Measurements from ENCODE around the gene WNK4. TPM values are rescaled to one million over a fixed set of nuclear protein-coding genes. Genes with fewer than 3 reads are reported as not detected.
A peak's percentile ranks its signal among the peaks of the same experiment; 100 is the strongest.

Gene WNK4
- polyA plus RNA-seq, 4 donors, result 11.3 to 14.7 (median 12.2) TPM

DNA sequence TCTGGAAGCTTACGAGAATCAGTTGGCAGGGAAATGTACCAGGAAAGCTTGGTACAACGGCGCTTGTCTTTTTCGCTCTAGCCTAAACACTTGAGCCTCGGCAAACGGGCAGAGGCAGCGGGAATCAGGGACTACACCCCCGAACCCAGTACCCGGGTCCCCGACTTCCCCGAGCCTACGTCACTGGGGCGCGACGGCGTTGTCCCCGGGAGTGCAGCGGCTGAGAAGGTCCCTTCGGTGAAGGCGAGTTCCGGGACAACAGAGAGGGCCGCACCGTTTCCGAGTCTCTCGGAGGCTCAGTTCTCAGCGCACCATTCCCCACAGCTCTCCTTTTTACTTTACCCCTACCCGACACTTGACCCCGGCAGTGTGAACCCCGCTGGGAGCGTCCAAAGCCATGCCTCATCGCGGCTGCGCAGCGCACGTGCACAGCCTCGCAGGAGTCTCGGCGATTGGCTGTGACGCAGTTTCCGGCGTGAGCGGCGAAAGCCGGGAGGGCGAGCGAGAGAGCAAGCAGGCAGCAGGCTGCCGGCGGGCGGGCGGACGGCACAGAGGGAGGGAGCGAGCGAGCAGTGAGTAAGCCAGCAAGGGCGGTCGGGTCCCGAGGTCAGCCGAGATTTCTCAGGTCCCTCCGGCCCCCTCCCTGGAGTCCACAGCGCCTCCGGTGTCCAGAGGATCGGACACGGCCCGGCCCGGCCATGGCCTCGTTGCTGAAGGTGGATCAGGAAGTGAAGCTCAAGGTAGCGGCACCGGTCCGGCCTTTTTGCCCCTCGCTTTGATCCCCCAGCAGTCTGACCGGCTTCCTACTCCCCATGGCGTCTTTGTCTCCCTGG, 52.7 kb downstream of the WNK4 start, which contains the start of gene PSME3:
Gene PSME3, plus strand, starts transcription at position 464 of the 833 bp plus-strand sequence. Its CDS starts 235 bp downstream, at position 699.
- peak; percentile 77 to 92 (median 80) for DNase-seq (ENCODE audit: low read depth in 4 of 4, low spot score in 3 of 4)

DNA sequence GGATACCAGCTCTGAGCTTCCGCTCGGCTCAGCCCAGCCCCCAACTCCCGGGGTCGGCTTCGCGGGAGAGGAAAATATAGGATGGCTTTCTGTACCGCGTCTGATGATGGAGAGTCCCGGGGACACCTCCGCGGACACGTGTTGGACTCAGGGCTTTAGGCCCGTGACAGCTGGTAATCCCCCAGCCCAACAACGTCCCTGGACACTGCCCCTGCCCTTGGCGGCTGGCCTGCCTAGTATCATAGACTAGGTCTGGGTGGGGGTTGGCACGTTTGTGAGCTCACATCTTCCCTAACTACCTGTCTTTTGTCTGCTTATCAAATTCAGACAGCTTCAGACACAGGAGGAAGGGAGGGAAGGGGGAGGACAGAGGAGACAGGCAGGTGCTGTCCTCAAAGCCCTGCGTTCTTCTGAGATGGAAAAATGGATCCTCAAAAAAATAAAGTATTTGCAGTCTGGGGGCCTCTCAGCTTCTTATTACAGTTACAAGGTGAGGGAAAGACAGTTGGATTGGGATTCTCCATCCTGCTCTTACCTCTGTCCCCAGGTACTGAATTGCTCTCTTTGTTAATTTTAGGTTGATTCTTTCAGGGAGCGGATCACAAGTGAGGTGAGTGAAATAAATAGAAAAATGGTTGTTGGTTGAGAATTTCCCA, 53.5 kb downstream of the WNK4 start:
- DNase-seq (ENCODE audit: low read depth in 4 of 4, low spot score in 3 of 4), result no peak

DNA sequence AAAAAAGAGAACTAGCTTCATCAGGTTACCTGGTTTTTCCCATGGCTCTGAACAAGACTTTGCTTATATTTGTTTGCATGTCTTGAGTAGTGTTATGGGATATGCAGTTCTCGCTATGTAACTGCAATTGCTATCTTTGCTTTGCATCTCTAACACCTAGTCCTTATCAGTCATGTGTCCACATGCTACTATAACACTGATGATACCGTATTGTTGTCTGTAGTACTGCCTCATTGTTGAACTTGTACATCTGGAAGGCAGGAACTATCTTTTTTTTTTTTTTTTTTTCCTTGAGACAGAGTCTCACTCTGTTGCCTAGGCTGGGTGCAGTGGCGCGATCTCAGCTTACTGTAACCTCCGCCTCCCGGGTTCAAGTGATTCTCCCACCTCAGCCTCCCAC, 55.3 kb downstream of the WNK4 start:
- no peak for DNase-seq (ENCODE audit: low read depth in 4 of 4, low spot score in 3 of 4)

DNA sequence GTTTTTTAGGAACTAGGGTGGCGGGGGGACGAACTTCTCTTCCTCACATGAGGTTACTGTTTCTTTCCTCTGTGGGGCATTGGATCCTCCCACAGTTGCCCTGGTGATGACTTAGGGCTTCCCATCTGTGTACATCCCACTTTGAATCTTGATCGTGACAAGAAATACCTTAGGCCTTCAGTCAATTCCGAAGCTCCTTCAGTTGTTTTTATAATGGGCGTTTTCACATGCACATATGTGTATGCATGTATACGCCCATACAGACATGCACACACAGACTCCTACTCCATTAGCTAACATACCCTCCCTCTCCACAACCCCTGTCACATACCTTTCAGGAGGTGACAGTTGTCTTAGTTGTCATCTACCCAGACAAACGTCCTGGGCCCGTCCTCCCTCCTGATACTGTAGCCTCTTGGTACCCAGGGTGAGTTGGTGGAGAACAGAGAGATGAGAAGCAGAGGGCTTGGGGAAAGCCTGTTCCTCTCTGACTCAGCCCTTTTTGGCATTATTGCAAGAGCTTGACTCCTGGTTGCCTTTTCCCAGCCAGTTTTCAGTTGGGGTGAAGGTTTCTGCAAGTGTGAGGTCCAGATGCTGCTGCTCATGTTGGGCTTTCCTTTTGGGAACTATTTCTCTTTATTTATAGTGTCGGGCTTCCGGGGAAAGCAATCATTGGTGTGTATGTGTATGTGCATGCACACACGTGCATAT, 61.7 kb downstream of the WNK4 start:
- DNase-seq (ENCODE audit: low read depth in 4 of 4, low spot score in 3 of 4), result no peak

DNA sequence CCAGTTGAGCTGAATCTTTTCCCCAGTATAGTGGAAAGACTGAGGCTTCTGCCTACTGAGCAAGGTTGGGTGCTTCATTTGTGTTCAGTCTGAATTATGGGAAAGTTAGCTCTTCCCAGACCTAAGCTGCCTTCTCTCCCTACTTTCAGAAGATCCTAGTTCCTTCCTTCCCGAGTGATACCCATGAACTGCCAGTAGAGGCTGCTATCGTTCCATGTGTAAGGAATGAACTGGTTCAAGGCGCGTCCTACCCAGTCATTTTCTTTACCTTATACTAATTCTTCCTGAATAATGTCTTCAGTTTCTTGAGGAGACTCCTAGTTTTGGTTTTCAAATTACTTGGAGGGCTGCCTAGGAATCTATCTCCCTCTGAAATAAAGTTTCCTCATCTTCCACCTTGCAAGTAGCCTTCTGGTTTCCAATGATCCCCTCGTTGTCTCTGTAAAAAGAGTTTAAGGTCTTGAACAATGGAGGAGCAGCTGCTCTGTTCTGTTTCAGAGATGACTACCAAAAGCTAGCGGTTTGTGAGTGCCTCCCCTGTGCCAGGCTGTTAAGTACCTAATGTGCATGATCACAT, 63.0 kb downstream of the WNK4 start:
- DNase-seq (ENCODE audit: low read depth in 4 of 4, low spot score in 3 of 4), result no peak

DNA sequence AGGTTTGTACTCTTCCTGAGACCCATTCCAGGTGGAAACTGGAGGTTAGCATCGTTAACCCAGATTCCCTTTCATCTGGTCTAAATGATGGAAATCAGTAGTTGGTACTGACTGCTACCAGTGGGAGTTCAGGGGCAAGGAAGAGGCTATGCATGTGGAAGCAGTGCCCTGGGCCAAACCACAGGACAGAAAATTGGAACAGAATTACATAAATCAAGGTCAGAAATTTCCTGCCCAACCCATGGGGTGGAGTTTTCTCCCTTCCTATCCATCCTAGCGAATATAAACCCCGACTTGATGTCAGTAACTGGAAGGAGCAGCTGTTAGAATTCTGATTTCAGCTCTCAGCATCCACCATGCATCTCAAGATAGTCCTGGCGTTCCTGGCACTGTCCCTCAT, 63.9 kb downstream of the WNK4 start, which contains the start of gene AOC2:
Gene AOC2, plus strand, starts transcription at position 310 of the 400 bp plus-strand sequence. Its CDS starts 47 bp downstream, at position 357.
- no peak for DNase-seq (ENCODE audit: low read depth in 4 of 4, low spot score in 3 of 4)

DNA sequence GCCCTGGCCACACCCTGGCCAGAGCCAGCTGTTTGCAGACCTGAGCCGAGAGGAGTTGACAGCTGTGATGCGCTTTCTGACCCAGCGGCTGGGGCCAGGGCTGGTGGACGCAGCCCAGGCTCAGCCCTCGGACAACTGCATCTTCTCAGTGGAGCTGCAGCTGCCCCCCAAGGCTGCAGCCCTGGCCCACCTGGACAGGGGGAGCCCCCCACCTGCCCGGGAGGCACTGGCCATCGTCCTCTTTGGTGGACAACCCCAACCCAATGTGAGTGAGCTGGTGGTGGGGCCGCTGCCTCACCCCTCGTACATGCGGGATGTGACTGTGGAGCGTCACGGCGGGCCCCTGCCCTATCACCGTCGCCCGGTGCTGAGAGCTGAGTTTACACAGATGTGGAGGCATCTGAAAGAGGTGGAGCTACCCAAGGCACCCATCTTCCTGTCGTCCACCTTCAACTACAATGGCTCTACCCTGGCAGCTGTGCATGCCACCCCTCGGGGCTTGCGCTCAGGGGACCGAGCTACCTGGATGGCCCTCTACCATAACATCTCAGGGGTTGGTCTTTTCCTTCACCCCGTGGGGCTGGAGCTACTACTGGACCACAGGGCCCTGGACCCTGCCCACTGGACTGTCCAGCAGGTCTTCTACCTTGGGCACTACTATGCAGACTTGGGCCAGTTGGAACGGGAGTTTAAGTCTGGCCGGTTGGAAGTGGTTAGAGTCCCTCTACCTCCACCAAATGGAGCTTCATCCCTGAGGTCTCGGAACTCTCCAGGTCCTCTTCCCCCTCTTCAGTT, 64.5 kb downstream of the WNK4 start:
- DNase-seq (ENCODE audit: low read depth in 4 of 4, low spot score in 3 of 4), result no peak

DNA sequence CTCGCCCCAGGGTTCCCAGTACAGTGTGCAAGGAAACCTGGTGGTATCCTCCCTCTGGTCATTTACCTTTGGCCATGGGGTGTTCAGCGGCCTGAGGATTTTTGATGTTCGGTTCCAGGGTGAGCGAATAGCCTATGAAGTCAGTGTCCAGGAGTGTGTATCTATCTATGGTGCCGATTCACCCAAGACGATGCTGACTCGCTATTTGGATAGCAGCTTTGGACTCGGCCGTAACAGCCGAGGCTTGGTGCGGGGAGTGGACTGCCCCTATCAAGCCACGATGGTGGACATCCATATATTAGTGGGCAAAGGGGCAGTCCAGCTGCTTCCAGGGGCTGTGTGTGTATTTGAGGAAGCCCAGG, 65.1 kb downstream of the WNK4 start:
- DNase-seq (ENCODE audit: low read depth in 4 of 4, low spot score in 3 of 4), result no peak

DNA sequence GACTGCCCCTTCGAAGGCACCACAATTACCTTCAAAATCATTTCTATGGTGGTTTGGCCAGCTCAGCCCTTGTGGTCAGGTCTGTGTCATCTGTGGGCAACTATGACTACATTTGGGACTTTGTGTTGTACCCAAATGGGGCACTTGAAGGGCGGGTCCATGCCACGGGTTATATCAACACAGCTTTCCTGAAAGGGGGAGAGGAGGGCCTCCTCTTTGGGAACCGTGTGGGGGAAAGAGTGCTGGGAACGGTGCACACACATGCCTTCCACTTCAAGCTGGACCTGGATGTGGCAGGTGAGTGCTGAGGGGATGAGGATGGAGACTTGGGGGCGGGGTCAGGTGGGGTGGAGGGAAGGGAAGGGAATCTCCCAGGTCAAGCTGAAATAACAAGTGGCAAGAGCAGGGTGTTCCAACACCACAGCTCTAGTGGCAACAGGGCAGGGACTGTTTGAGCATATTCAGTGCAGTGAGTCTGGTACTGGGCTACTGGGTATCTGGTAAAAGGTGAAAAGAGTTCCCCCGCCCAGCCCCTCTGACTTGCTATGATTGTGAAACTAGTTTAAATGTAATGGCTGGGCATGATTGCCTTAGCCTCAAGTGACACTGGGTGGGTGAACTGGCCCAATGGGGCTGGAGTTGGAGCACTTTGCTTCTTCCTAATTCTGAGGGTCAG, 65.6 kb downstream of the WNK4 start:
- no peak for DNase-seq (ENCODE audit: low read depth in 4 of 4, low spot score in 3 of 4)

Other genes with a start within 250 kb of the WNK4 start
- gene NAGLU, start 244.4 kb upstream of the WNK4 start, polyA plus RNA-seq (ENCODE audit: insufficient read length in 4 of 4), result 10 to 100 TPM; 18.8 to 31.7 (median 24.2) TPM
- gene HSD17B1, start 227.7 kb upstream of the WNK4 start, polyA plus RNA-seq (ENCODE audit: insufficient read length in 4 of 4), result 1 to 10 TPM; 3.0 to 4.8 (median 3.4) TPM
- 10 to 100 TPM; 55.6 to 60.9 (median 57.1) TPM for gene COASY, start 218.5 kb upstream of the WNK4 start, polyA plus RNA-seq (ENCODE audit: insufficient read length in 4 of 4)
- 10 to 100 TPM; 33.9 to 37.7 (median 34.6) TPM for gene MLX, start 213.5 kb upstream of the WNK4 start, polyA plus RNA-seq (ENCODE audit: insufficient read length in 4 of 4)
- 10 to 100 TPM; 16.7 to 17.9 (median 16.9) TPM for gene PSMC3IP, start 202.9 kb upstream of the WNK4 start, polyA plus RNA-seq (ENCODE audit: insufficient read length in 4 of 4)
- 10 to 100 TPM; 42.5 to 46.6 (median 44.4) TPM for gene RETREG3, start 171.2 kb upstream of the WNK4 start, polyA plus RNA-seq (ENCODE audit: insufficient read length in 4 of 4)
- gene TUBG1, start 170.9 kb upstream of the WNK4 start, polyA plus RNA-seq (ENCODE audit: insufficient read length in 4 of 4), result 10 to 100 TPM; 55.8 to 66.1 (median 59.4) TPM
- 10 to 100 TPM; 21.6 to 28.1 (median 25.9) TPM for gene TUBG2, start 121.3 kb upstream of the WNK4 start, polyA plus RNA-seq (ENCODE audit: insufficient read length in 4 of 4)
- 10 to 100 TPM; 13.5 to 19.4 (median 15.1) TPM for gene PLEKHH3, start 103.6 kb upstream of the WNK4 start, polyA plus RNA-seq (ENCODE audit: insufficient read length in 4 of 4)
- 1 to 10 TPM; 1.1 to 2.2 (median 1.3) TPM for gene CCR10, start 98.8 kb upstream of the WNK4 start, polyA plus RNA-seq (ENCODE audit: insufficient read length in 4 of 4)
- gene CNTNAP1, start 98.1 kb upstream of the WNK4 start, polyA plus RNA-seq (ENCODE audit: insufficient read length in 4 of 4), result 10 to 100 TPM in 1 of 4 donors, 1 to 10 TPM in 3; 8.4 to 10.1 (median 8.5) TPM
- gene EZH1, start 35.6 kb upstream of the WNK4 start, polyA plus RNA-seq (ENCODE audit: insufficient read length in 4 of 4), result 10 to 100 TPM; 37.0 to 50.2 (median 45.4) TPM
- gene RAMP2, start 19.4 kb upstream of the WNK4 start, polyA plus RNA-seq (ENCODE audit: insufficient read length in 4 of 4), result 100 to 1,000 TPM; 104 to 113 (median 110) TPM
- gene VPS25, start 7.2 kb upstream of the WNK4 start, polyA plus RNA-seq (ENCODE audit: insufficient read length in 4 of 4), result 10 to 100 TPM; 85.0 to 90.7 (median 88.9) TPM
- gene COA3, start 18.1 kb downstream of the WNK4 start, polyA plus RNA-seq (ENCODE audit: insufficient read length in 4 of 4), result 100 to 1,000 TPM; 166 to 178 (median 172) TPM
- gene CNTD1, start 18.3 kb downstream of the WNK4 start, polyA plus RNA-seq (ENCODE audit: insufficient read length in 4 of 4), result 1 to 10 TPM; 1.7 to 3.1 (median 2.0) TPM
- gene BECN1, start 43.7 kb downstream of the WNK4 start, polyA plus RNA-seq (ENCODE audit: insufficient read length in 4 of 4), result 10 to 100 TPM; 64.8 to 78.0 (median 69.2) TPM
- gene PSME3, start 52.8 kb downstream of the WNK4 start, polyA plus RNA-seq (ENCODE audit: insufficient read length in 4 of 4), result 100 to 1,000 TPM; 107 to 121 (median 119) TPM
- gene AOC2, start 64.0 kb downstream of the WNK4 start, polyA plus RNA-seq (ENCODE audit: insufficient read length in 4 of 4), result 1 to 10 TPM in 3 of 4 donors, under 1 TPM in 1; 0.83 to 1.2 (median 1.2) TPM
- 1 to 10 TPM; 5.3 to 7.5 (median 6.5) TPM for gene AOC3, start 70.6 kb downstream of the WNK4 start, polyA plus RNA-seq (ENCODE audit: insufficient read length in 4 of 4)
- gene G6PC1, start 120.2 kb downstream of the WNK4 start, polyA plus RNA-seq (ENCODE audit: insufficient read length in 4 of 4), result 1 to 10 TPM; 4.2 to 7.6 (median 4.9) TPM
- gene AARSD1, start 183.8 kb downstream of the WNK4 start, polyA plus RNA-seq (ENCODE audit: insufficient read length in 4 of 4), result 10 to 100 TPM; 47.6 to 56.2 (median 52.2) TPM
- 1 to 10 TPM; 2.1 to 2.4 (median 2.2) TPM for gene PTGES3L, start 199.5 kb downstream of the WNK4 start, polyA plus RNA-seq (ENCODE audit: insufficient read length in 4 of 4)
- gene RUNDC1, start 200.0 kb downstream of the WNK4 start, polyA plus RNA-seq (ENCODE audit: insufficient read length in 4 of 4), result 10 to 100 TPM; 15.4 to 17.0 (median 15.8) TPM
- 1,000 to 10,000 TPM; 1,352 to 1,628 (median 1,460) TPM for gene RPL27, start 217.8 kb downstream of the WNK4 start, polyA plus RNA-seq (ENCODE audit: insufficient read length in 4 of 4)
- 10 to 100 TPM in 3 of 4 donors, 1 to 10 TPM in 1; 7.8 to 13.5 (median 10.6) TPM for gene IFI35, start 226.2 kb downstream of the WNK4 start, polyA plus RNA-seq (ENCODE audit: insufficient read length in 4 of 4)
- gene VAT1, start 241.8 kb downstream of the WNK4 start, polyA plus RNA-seq (ENCODE audit: insufficient read length in 4 of 4), result 100 to 1,000 TPM; 112 to 143 (median 120) TPM
- gene RND2, start 244.6 kb downstream of the WNK4 start, polyA plus RNA-seq (ENCODE audit: insufficient read length in 4 of 4), result 1 to 10 TPM; 2.9 to 3.8 (median 3.6) TPM